Rectal smooth muscle tissue (tissue), 1 donor: ENCODE measurements around the gene NUP35.
A peak's percentile ranks its signal among the peaks of the same experiment; 100 is the strongest.
"Not testable (repeated sequence)": the region's sequence is repeated elsewhere in the genome, so short reads cannot be mapped to it uniquely, and the experiment has no call there.

ENCODE experiments used
- H3K27ac ChIP-seq: one replicate; pipeline ENCODE4 v1.7.0; 2013; ENCODE audit warnings: low read depth, low read length, inconsistent platforms
- H3K27me3 ChIP-seq: one replicate; pipeline ENCODE4 v1.7.0; 2013; ENCODE audit warnings: low read length; ENCODE audit not compliant: control insufficient read depth, insufficient read depth
- H3K36me3 ChIP-seq: one replicate; pipeline ENCODE4 v1.7.0; 2013; ENCODE audit warnings: low read length; ENCODE audit not compliant: control insufficient read depth, insufficient read depth
- H3K4me1 ChIP-seq: one replicate; pipeline ENCODE4 v1.7.0; 2013; ENCODE audit warnings: low read length; ENCODE audit not compliant: control insufficient read depth, insufficient read depth
- H3K4me3 ChIP-seq: one replicate; pipeline ENCODE4 v1.7.0; 2013; ENCODE audit warnings: low read length
- H3K9ac ChIP-seq: one replicate; pipeline ENCODE4 v1.7.0; 2013; ENCODE audit warnings: low read length

Gene NUP35

GRCh38 chr2:183112577-183112976 is 11.7 kb upstream of the NUP35 start:
- Histone ChIP-seq H3K27ac (no peak overlapping the region), H3K9ac (no peak overlapping the region), H3K4me3 (no peak overlapping the region), H3K36me3 (no peaks in the 10 kb centered on the region), H3K4me1 (no peaks in the 10 kb centered on the region), H3K27me3 (no peaks in the 10 kb centered on the region)

GRCh38 chr2:183113630-183114029 is 10.6 kb upstream of the NUP35 start:
- H3K4me3 ChIP-seq: no peak overlapping the region
- H3K27me3 ChIP-seq: no peaks in the 10 kb centered on the region
- H3K36me3 ChIP-seq: no peaks in the 10 kb centered on the region
- H3K4me1 ChIP-seq: no peaks in the 10 kb centered on the region
- H3K27ac ChIP-seq: no peak overlapping the region
- no peak overlapping the region for H3K9ac ChIP-seq

- Histone ChIP-seq H3K4me3 (no peak overlapping the region), H3K9ac (no peak overlapping the region), H3K36me3 (no peaks in the 10 kb centered on the region), H3K27me3 (no peaks in the 10 kb centered on the region), H3K4me1 (no peaks in the 10 kb centered on the region), H3K27ac (no peak overlapping the region)
These were observed 7.0 kb upstream of the NUP35 start for GRCh38 chr2:183117226-183117625.

- Histone ChIP-seq H3K27me3 (no peaks in the 10 kb centered on the region), H3K27ac (peak overlapping the region; percentile 89), H3K4me1 (peaks cover 4% of the 10 kb centered on the region), H3K36me3 (no peaks in the 10 kb centered on the region), H3K9ac (peak overlapping the region; percentile 28), H3K4me3 (peak overlapping the region; percentile 99)
These were observed 905 bp upstream of the NUP35 start for GRCh38 chr2:183123117-183123958.

GRCh38 chr2:183123959-183124221 is 353 bp upstream of the NUP35 start:
- no peaks in the 10 kb centered on the region for H3K27me3 ChIP-seq
- peak overlapping the region; percentile 99 for H3K4me3 ChIP-seq
- H3K36me3 ChIP-seq: no peaks in the 10 kb centered on the region
- H3K9ac ChIP-seq: peak overlapping the region; percentile 28
- peak overlapping the region; percentile 89 for H3K27ac ChIP-seq
- peaks cover 4% of the 10 kb centered on the region for H3K4me1 ChIP-seq

GRCh38 chr2:183124957-183125255 is 663 bp downstream of the NUP35 start:
- Histone ChIP-seq H3K4me1 (peaks cover 4% of the 10 kb centered on the region), H3K9ac (peak overlapping the region; percentile 28), H3K4me3 (peak overlapping the region; percentile 99), H3K36me3 (no peaks in the 10 kb centered on the region), H3K27ac (peak overlapping the region; percentile 89), H3K27me3 (no peaks in the 10 kb centered on the region)

- H3K27ac ChIP-seq: no peak overlapping the region
- H3K9ac ChIP-seq: no peak overlapping the region
- H3K4me3 ChIP-seq: no peak overlapping the region
- peaks cover 4% of the 10 kb centered on the region for H3K4me1 ChIP-seq
- no peaks in the 10 kb centered on the region for H3K36me3 ChIP-seq
- H3K27me3 ChIP-seq: no peaks in the 10 kb centered on the region
These were observed 1.6 kb downstream of the NUP35 start for GRCh38 chr2:183125659-183126341.

GRCh38 chr2:183126635-183127034 is 2.4 kb downstream of the NUP35 start:
- H3K4me1 ChIP-seq: peaks cover 4% of the 10 kb centered on the region
- no peak overlapping the region for H3K27ac ChIP-seq
- H3K36me3 ChIP-seq: no peaks in the 10 kb centered on the region
- no peaks in the 10 kb centered on the region for H3K27me3 ChIP-seq
- H3K9ac ChIP-seq: no peak overlapping the region
- H3K4me3 ChIP-seq: no peak overlapping the region

GRCh38 chr2:183134016-183134415 is 9.8 kb downstream of the NUP35 start:
- Histone ChIP-seq H3K27me3 (no peaks in the 10 kb centered on the region), H3K4me1 (no peaks in the 10 kb centered on the region), H3K9ac (no peak overlapping the region), H3K27ac (no peak overlapping the region), H3K36me3 (peaks cover 4% of the 10 kb centered on the region), H3K4me3 (no peak overlapping the region)

- H3K9ac ChIP-seq: no peak overlapping the region
- H3K4me1 ChIP-seq: peaks cover 3% of the 10 kb centered on the region
- no peak overlapping the region for H3K4me3 ChIP-seq
- no peaks in the 10 kb centered on the region for H3K27me3 ChIP-seq
- H3K27ac ChIP-seq: no peak overlapping the region
- H3K36me3 ChIP-seq: no peaks in the 10 kb centered on the region
These were observed 24.7 kb downstream of the NUP35 start for GRCh38 chr2:183148955-183149354.

- Histone ChIP-seq H3K27me3 (no peaks in the 10 kb centered on the region), H3K27ac (no peak overlapping the region), H3K4me3 (no peak overlapping the region), H3K4me1 (peaks cover 3% of the 10 kb centered on the region), H3K36me3 (no peaks in the 10 kb centered on the region), H3K9ac (no peak overlapping the region)
These were observed 25.2 kb downstream of the NUP35 start for GRCh38 chr2:183149489-183149888.

- not testable (repeated sequence) for H3K27me3 ChIP-seq, H3K4me1 ChIP-seq, H3K27ac ChIP-seq, H3K9ac ChIP-seq, H3K36me3 ChIP-seq, H3K4me3 ChIP-seq
These were observed 28.0 kb downstream of the NUP35 start for GRCh38 chr2:183152280-183152679.

GRCh38 chr2:183153967-183154366 is 29.7 kb downstream of the NUP35 start:
- Histone ChIP-seq H3K36me3 (peaks cover 2% of the 10 kb centered on the region), H3K9ac (no peak overlapping the region), H3K27ac (no peak overlapping the region), H3K27me3 (no peaks in the 10 kb centered on the region), H3K4me1 (peaks cover 3% of the 10 kb centered on the region), H3K4me3 (no peak overlapping the region)
